IMR-90 (cell line): Measurements from ENCODE around the gene TCOF1. TPM values are rescaled to one million over a fixed set of nuclear protein-coding genes. Genes with fewer than 3 reads are reported as not detected.

Experiments
- ATAC-seq: fragments of 200-7000 bp; cut with Tn5 transposase; 2 replicates; pipeline ENCODE4 v1.9.1; 2020; ENCODE audit warnings: low read depth, mild to moderate bottlenecking, moderate library complexity
- BruUV-seq: library from RNA; stranded (reverse); fragments of 400-500 nt; replicated peaks from 2 replicates; lab custom pipeline; 2021; lab: Mats Ljungman, UMichigan
- CTCF ChIA-PET: fragments of 300-600 bp; formaldehyde crosslinking; extraction: SDS; loops from one replicate; lab custom pipeline; 2021; ENCODE audit warnings: antibody characterized with exemption; lab: Yijun Ruan, JAX
- POLR2A ChIA-PET: fragments of 300-600 bp; sonication (Branson Sonifier 250); formaldehyde crosslinking; loops from one replicate; lab custom pipeline; 2022; ENCODE audit warnings: antibody characterized with exemption; ENCODE audit not compliant: unreplicated experiment; lab: Charles Lee
- DNase-seq: peaks from one replicate; pipeline ENCODE4 v3.0.0; 2013
- H2AFZ ChIP-seq: replicated peaks from 2 replicates; pipeline ENCODE3; 2013; ENCODE audit warnings: low read length, mild to moderate bottlenecking; ENCODE audit not compliant: poor library complexity
- H2AK5ac ChIP-seq: 2 replicates; pipeline ENCODE4 v1.6.1; 2013; ENCODE audit warnings: low read depth, low read length, inconsistent platforms
- H2AK9ac ChIP-seq: replicated peaks from 2 replicates; pipeline ENCODE3; 2013; ENCODE audit warnings: mild to moderate bottlenecking, low read depth, low read length, moderate library complexity; ENCODE audit not compliant: poor library complexity
- H2BK120ac ChIP-seq: 2 replicates; pipeline ENCODE4 v1.6.1; 2013; ENCODE audit warnings: low read depth, low read length, inconsistent platforms
- H2BK15ac ChIP-seq: 3 replicates; pipeline ENCODE4 v1.6.1; 2013; ENCODE audit warnings: low read depth, low read length, inconsistent platforms
- H2BK20ac ChIP-seq: 2 replicates; pipeline ENCODE4 v1.6.1; 2013; ENCODE audit warnings: low read depth, mild to moderate bottlenecking, inconsistent platforms, low read length, moderate library complexity
- H2BK5ac ChIP-seq: 2 replicates; pipeline ENCODE4 v1.6.1; 2013; ENCODE audit warnings: mild to moderate bottlenecking, low read depth, low read length, inconsistent platforms; ENCODE audit not compliant: poor library complexity, severe bottlenecking
- H3K14ac ChIP-seq: replicated peaks from 2 replicates; pipeline ENCODE4 v1.6.1; 2013; ENCODE audit warnings: low read depth, low read length, inconsistent platforms
- H3K18ac ChIP-seq: 2 replicates; pipeline ENCODE4 v1.6.1; 2013; ENCODE audit warnings: low read depth, low read length, control low read depth
- H3K23ac ChIP-seq: 2 replicates; pipeline ENCODE4 v1.6.1; 2013; ENCODE audit warnings: low read depth, low read length, inconsistent platforms
- H3K27ac ChIP-seq: 2 replicates; pipeline ENCODE4 v1.5.1; 2013; ENCODE audit warnings: mild to moderate bottlenecking, control low read depth, low read length; ENCODE audit not compliant: insufficient read depth
- H3K27me3 ChIP-seq: 2 replicates; pipeline ENCODE4 v1.6.1; 2013; ENCODE audit warnings: low read length; ENCODE audit not compliant: control insufficient read depth, insufficient read depth
- H3K36me3 ChIP-seq: 2 replicates; pipeline ENCODE4 v1.6.1; 2013; ENCODE audit warnings: low read length, mixed read lengths; ENCODE audit not compliant: control insufficient read depth, insufficient read depth
- H3K4ac ChIP-seq: 2 replicates; pipeline ENCODE4 v1.6.1; 2013; ENCODE audit warnings: low read depth, low read length, inconsistent platforms
- H3K4me1 ChIP-seq: 2 replicates; pipeline ENCODE4 v1.6.1; 2013; ENCODE audit warnings: low read length, mixed read lengths; ENCODE audit not compliant: control insufficient read depth, insufficient read depth
- H3K4me2 ChIP-seq: 2 replicates; pipeline ENCODE4 v1.6.1; 2013; ENCODE audit warnings: low read depth, mild to moderate bottlenecking, control low read depth, low read length, moderate library complexity
- H3K4me3 ChIP-seq: 2 replicates; pipeline ENCODE4 v1.5.1; 2013; ENCODE audit warnings: low read depth, mild to moderate bottlenecking, control low read depth, low read length, moderate library complexity; ENCODE audit not compliant: insufficient read depth
- H3K56ac ChIP-seq: 2 replicates; pipeline ENCODE4 v1.6.1; 2013; ENCODE audit warnings: low read length, inconsistent platforms; ENCODE audit not compliant: insufficient read depth; ENCODE audit errors: extremely low read depth
- H3K79me1 ChIP-seq, 2 experiments: 2 replicates each; pipeline ENCODE4 v1.6.1; 2013; ENCODE audit warnings: low read length in 2 of 2, inconsistent platforms in 1 of 2, low read depth in 1 of 2
- H3K9ac ChIP-seq: 2 replicates; pipeline ENCODE4 v1.6.1; 2013; ENCODE audit warnings: low read depth, low read length, control low read depth
- H3K9me1 ChIP-seq: 2 replicates; pipeline ENCODE4 v1.6.1; 2013; ENCODE audit warnings: low read length, inconsistent platforms; ENCODE audit not compliant: insufficient read depth
- H3K9me3 ChIP-seq: 2 replicates; pipeline ENCODE4 v1.6.1; 2013; ENCODE audit warnings: low read length; ENCODE audit not compliant: control insufficient read depth, insufficient read depth
- H4K20me1 ChIP-seq: 2 replicates; pipeline ENCODE4 v1.6.1; 2013; ENCODE audit warnings: low read length, inconsistent platforms; ENCODE audit not compliant: insufficient read depth
- H4K5ac ChIP-seq: 2 replicates; pipeline ENCODE4 v1.6.1; 2013; ENCODE audit warnings: mild to moderate bottlenecking, low read depth, low read length, control low read depth
- H4K8ac ChIP-seq, 2 experiments: 2 replicates each; pipeline ENCODE4 v1.6.1; 2013; ENCODE audit warnings: low read depth in 2 of 2, low read length in 2 of 2, control low read depth in 1 of 2, inconsistent platforms in 1 of 2
- H4K91ac ChIP-seq: 2 replicates; pipeline ENCODE4 v1.6.1; 2013; ENCODE audit warnings: low read depth, low read length, inconsistent platforms; ENCODE audit not compliant: insufficient read depth
- BHLHE40 ChIP-seq: fragments of 150-350 bp; IDR thresholded peaks from 2 replicates; pipeline ENCODE4 v1.6.1; 2016; ENCODE audit warnings: mild to moderate bottlenecking, low read depth, low read length
- CEBPB ChIP-seq: IDR thresholded peaks from 2 replicates; pipeline ENCODE4 v1.6.1; 2012; ENCODE audit warnings: low read depth, low read length, improper control_type of control experiment
- CHD1 ChIP-seq: IDR thresholded peaks from 2 replicates; pipeline ENCODE4 v1.6.1; 2012; ENCODE audit warnings: low read depth, low read length, improper control_type of control experiment
- CTCF ChIP-seq: conservative IDR thresholded peaks from 2 replicates; pipeline ENCODE4 v1.5.1; 2012; ENCODE audit warnings: mild to moderate bottlenecking, low read depth, low read length, improper control_type of control experiment
- FOS ChIP-seq: fragments of 150-350 bp; IDR thresholded peaks from 2 replicates; pipeline ENCODE4 v1.6.1; 2016; ENCODE audit warnings: low read depth, low read length
- MAFK ChIP-seq: IDR thresholded peaks from 2 replicates; pipeline ENCODE4 v1.6.1; 2012; ENCODE audit warnings: low read depth, low read length, improper control_type of control experiment
- MAZ ChIP-seq: IDR thresholded peaks from 2 replicates; pipeline ENCODE4 v1.6.1; 2012; ENCODE audit warnings: low read depth, mild to moderate bottlenecking, low read length, improper control_type of control experiment, moderate library complexity, borderline replicate concordance
- MXI1 ChIP-seq: IDR thresholded peaks from 2 replicates; pipeline ENCODE4 v1.6.1; 2012; ENCODE audit warnings: low read depth, mild to moderate bottlenecking, low read length, moderate library complexity, borderline replicate concordance
- NFE2L2 ChIP-seq: fragments of 150-350 bp; IDR thresholded peaks from 2 replicates; pipeline ENCODE4 v1.6.1; 2016; ENCODE audit warnings: low read depth, mild to moderate bottlenecking, low read length
- POLR2A ChIP-seq: IDR thresholded peaks from 2 replicates; pipeline ENCODE4 v1.6.1; 2012; ENCODE audit warnings: mild to moderate bottlenecking, low read depth, low read length
- RAD21 ChIP-seq: IDR thresholded peaks from 2 replicates; pipeline ENCODE4 v1.6.1; 2012; ENCODE audit warnings: low read length, improper control_type of control experiment
- RFX5 ChIP-seq: IDR thresholded peaks from 2 replicates; pipeline ENCODE4 v1.8.0; 2012; ENCODE audit warnings: low read depth, mild to moderate bottlenecking, low read length, moderate library complexity
- SMC3 ChIP-seq: fragments of 150-350 bp; IDR thresholded peaks from 2 replicates; pipeline ENCODE4 v1.6.1; 2016; ENCODE audit warnings: low read depth, mild to moderate bottlenecking, antibody characterized with exemption, low read length, moderate library complexity
- USF2 ChIP-seq: fragments of 150-350 bp; IDR thresholded peaks from 2 replicates; pipeline ENCODE4 v1.6.1; 2017; ENCODE audit warnings: mild to moderate bottlenecking, antibody characterized with exemption, low read length, low read depth
- WGBS, 2 experiments: methylation state at CpG; one replicate each; pipeline versions ENCODE4 v1.1.5 to v1.1.7; 2013; ENCODE audit warnings: missing lambda C conversion rate in 2 of 2; ENCODE audit not compliant: insufficient read length in 1 of 2; ENCODE audit errors: extremely low coverage in 2 of 2; 5-methylcytosine and 5-hydroxymethylcytosine counted together
- dilution Hi-C: fragments of 300-500 bp; cut with HindIII; formaldehyde crosslinking; loops from one replicate; pipeline ENCODE4 v1.14.3; 2018; ENCODE audit warnings: low sequenced_read_pairs; ENCODE audit not compliant: unreplicated experiment
- in situ Hi-C: fragments of 300-500 bp; cut with MboI; formaldehyde crosslinking; loops from 3 replicates; pipeline ENCODE4 v1.14.3; 2019; ENCODE audit warnings: low sequenced_read_pairs, inconsistent platforms, mixed read lengths
- intact Hi-C: fragments of 100-400 bp; cut with micrococcal nuclease; formaldehyde crosslinking; loops from 2 replicates; pipeline ENCODE4 v1.10.0; 2022
- polyA plus RNA-seq, 3 experiments: library from polyadenylated mRNA; depleted of rRNA; stranded (reverse); fragments of >200 nt; gene quantifications; 2 replicates each; pipeline ENCODE4 v1.2.3, GENCODE V29; 2012; ENCODE audit warnings: low replicate concordance in 1 of 3
- total RNA-seq: library from RNA; depleted of rRNA; stranded (reverse); fragments of >200 nt; gene quantifications from 2 replicates; pipeline ENCODE4 v1.2.3, GENCODE V29; 2012
- TF ChIP-seq, protein P1 (sequence below): fragments of 150-350 bp; IDR thresholded peaks from 2 replicates; pipeline ENCODE4 v1.6.1; 2016; ENCODE audit warnings: low read depth, mild to moderate bottlenecking, low read length, moderate library complexity, borderline replicate concordance

The TCOF1 gene
- total and polyA plus RNA-seq, 2 of the 4 experiments (the other 2 are of a cell fraction): 18.2 to 19.7 TPM

DNA sequence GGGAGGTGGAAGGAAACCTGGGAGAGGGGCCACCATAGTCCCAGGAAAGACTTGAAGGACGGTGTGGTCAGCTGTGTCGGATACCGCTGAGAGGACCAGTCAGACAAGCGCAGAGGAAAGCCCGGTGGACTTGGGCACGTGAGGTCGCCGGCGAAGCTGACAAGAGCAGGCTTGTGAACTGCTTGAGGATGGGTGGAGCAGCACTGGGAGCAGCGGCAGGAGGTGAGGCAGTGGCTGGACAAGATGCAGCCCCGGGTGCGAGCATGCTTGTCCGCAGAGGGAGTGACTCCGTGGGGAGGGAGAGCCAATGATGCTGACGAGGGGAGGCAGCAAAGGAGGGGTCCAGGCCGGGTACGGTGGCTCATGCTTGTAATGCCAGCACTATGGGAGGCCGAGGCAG lies 73.6 kb downstream of the TCOF1 start:
- ChIA-PET POLR2A (no interaction called here), CTCF (no interaction called here)
- Histone ChIP-seq H2BK20ac (no peak overlapping the region), H3K14ac (no peak overlapping the region), H3K18ac (no peak overlapping the region), H3K79me1 (no peaks in the 10 kb centered on the region), H2AFZ (peak overlapping the region; percentile 16), H4K5ac (no peak overlapping the region), H2BK5ac (no peak overlapping the region), H3K9me1 (peaks cover 3% of the 10 kb centered on the region; the same call in 1 of the 2 replicates), H3K9me3 (no peaks in the 10 kb centered on the region), H3K56ac (no peak overlapping the region), H3K36me3 (no peaks in the 10 kb centered on the region), H3K27ac (no peak overlapping the region), H4K8ac (no peak overlapping the region), H2AK9ac (no peak overlapping the region), H3K4ac (no peak overlapping the region; the same call in 1 of the 2 replicates), H2AK5ac (peak overlapping the region; percentile 38; the same call in 1 of the 2 replicates), H4K20me1 (no peaks in the 10 kb centered on the region), H3K4me2 (no peak overlapping the region), H3K23ac (no peak overlapping the region), H3K4me1 (peaks cover 3% of the 10 kb centered on the region; the same call in 1 of the 2 replicates), H3K4me3 (no peak overlapping the region), H3K27me3 (no peaks in the 10 kb centered on the region), H3K9ac (no peak overlapping the region), H2BK15ac (no peak overlapping the region), H2BK120ac (no peak overlapping the region), H4K91ac (no peak overlapping the region)
- intact Hi-C loops (loop anchor here (5.0 to 10.0 kb wide), 3 partner anchors 34 to 596 kb away; partner anchors contain the start of genes HMGXB3 and TIGD6), in situ Hi-C loops (loop anchor here (10.0 to 25.0 kb wide), 3 partner anchors 166 to 794 kb away; no protein-coding TSS in a partner anchor), dilution Hi-C loops (no loop called here)
- WGBS, 2 experiments: 89% methylated on average over 10 of the region's 18 CpGs; no CpG with 5 or more reads in 1 of the 2 experiments
- no TSS peak for BruUV-seq
- DNase-seq (no peak), ATAC-seq (no peak)
- TF ChIP-seq MXI1 (no peak), MAFK (no peak), NFE2L2 (no peak), POLR2A (no peak), RAD21 (no peak), USF2 (no peak), CTCF (no peak), MAZ (no peak), CEBPB (no peak), BHLHE40 (no peak), FOS (no peak), RFX5 (no peak), CHD1 (no peak), SMC3 (no peak)
- TF ChIP-seq, protein P1, sequence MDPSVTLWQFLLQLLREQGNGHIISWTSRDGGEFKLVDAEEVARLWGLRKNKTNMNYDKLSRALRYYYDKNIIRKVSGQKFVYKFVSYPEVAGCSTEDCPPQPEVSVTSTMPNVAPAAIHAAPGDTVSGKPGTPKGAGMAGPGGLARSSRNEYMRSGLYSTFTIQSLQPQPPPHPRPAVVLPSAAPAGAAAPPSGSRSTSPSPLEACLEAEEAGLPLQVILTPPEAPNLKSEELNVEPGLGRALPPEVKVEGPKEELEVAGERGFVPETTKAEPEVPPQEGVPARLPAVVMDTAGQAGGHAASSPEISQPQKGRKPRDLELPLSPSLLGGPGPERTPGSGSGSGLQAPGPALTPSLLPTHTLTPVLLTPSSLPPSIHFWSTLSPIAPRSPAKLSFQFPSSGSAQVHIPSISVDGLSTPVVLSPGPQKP: no peak
